K562 (cell line): Measurements from ENCODE around the gene MGAT1. TPM values are rescaled to one million over a fixed set of nuclear protein-coding genes. Genes with fewer than 3 reads are reported as not detected.

Source experiments
- ATAC-seq: fragments of 200-7000 bp; cut with Tn5 transposase; 3 replicates; pipeline ENCODE4 v1.9.1; 2020; ENCODE audit warnings: moderate library complexity
- BruUV-seq: library from RNA; stranded (reverse); fragments of 400-500 nt; replicated peaks from 2 replicates; lab custom pipeline; 2021; lab: Mats Ljungman, UMichigan
- CTCF ChIA-PET: fragments of 300-600 bp; formaldehyde crosslinking; extraction: SDS; loops from one replicate; lab custom pipeline; 2021; ENCODE audit warnings: low intra/inter-chr PET ratio; lab: Yijun Ruan, JAX
- POLR2A ChIA-PET: fragments of 300-600, 350-650 bp; sonication (Branson Sonifier 250); formaldehyde crosslinking; extraction: SDS; loops from one replicate; lab custom pipeline; 2021; ENCODE audit warnings: antibody characterized with exemption, inconsistent platforms; lab: Yijun Ruan, JAX
- DNase-seq, 4 experiments: peaks; one replicate each; pipeline versions ENCODE4 v3.0.0 to v3.0.0-alpha.2; 2011 to 2018; ENCODE audit warnings: low spot score in 3 of 4, mixed read lengths in 3 of 4; ENCODE audit errors: extremely low read depth in 1 of 4
- FAIRE-seq: peaks from 2 replicates; lab custom pipeline; 2011; peaks lifted over from hg19 to GRCh38; lab: Jason Lieb, UNC
- H2AFZ ChIP-seq: 2 replicates; pipeline ENCODE4 v1.6.0; 2011; ENCODE audit warnings: low read depth, low read length, control low read depth, inconsistent platforms
- H3K27ac ChIP-seq: fragments of 200-600 bp; 3 replicates; pipeline ENCODE4 v1.8.0; 2011; ENCODE audit warnings: low read depth, mild to moderate bottlenecking, control low read depth, inconsistent platforms, low read length, moderate library complexity, mixed read lengths; ENCODE audit errors: extremely low read depth
- H3K27me3 ChIP-seq, 2 experiments: fragments of 300-600 bp in 1 of 2; 2 replicates in 1 of 2; 3 replicates in 1 of 2; pipeline versions ENCODE4 v1.6.0 to v1.8.0; 2011; ENCODE audit warnings: inconsistent platforms in 2 of 2, low read length in 2 of 2, mild to moderate bottlenecking in 1 of 2, mixed read lengths in 1 of 2, moderate library complexity in 1 of 2; ENCODE audit not compliant: control insufficient read depth in 2 of 2, insufficient read depth in 2 of 2
- H3K36me3 ChIP-seq: fragments of 300-600 bp; 3 replicates; pipeline ENCODE4 v1.8.0; 2011; ENCODE audit warnings: mild to moderate bottlenecking, low read length, inconsistent platforms; ENCODE audit not compliant: control insufficient read depth, insufficient read depth
- H3K4me1 ChIP-seq, 2 experiments: fragments of 200-600 bp in 1 of 2; replicated peaks in 1 of 2; 2 replicates in 1 of 2; 3 replicates in 1 of 2; pipeline versions ENCODE4 v1.5.1 to v1.8.0; 2011; ENCODE audit warnings: inconsistent platforms in 2 of 2, low read length in 2 of 2, mild to moderate bottlenecking in 1 of 2, mixed read lengths in 1 of 2, moderate library complexity in 1 of 2; ENCODE audit not compliant: control insufficient read depth in 2 of 2, insufficient read depth in 2 of 2
- H3K4me2 ChIP-seq: 2 replicates; pipeline ENCODE4 v1.6.1; 2011; ENCODE audit warnings: low read length, control low read depth, inconsistent platforms, mixed read lengths; ENCODE audit not compliant: insufficient read depth
- H3K4me3 ChIP-seq: fragments of 200-600 bp; sonication (generic), shearing (Covaris generic); 2 replicates; pipeline ENCODE4 v1.5.1; 2016; ENCODE audit warnings: control low read depth, inconsistent platforms
- H3K79me2 ChIP-seq: fragments of 200-600 bp; 3 replicates; pipeline ENCODE4 v1.8.0; 2011; ENCODE audit warnings: low read length, inconsistent platforms; ENCODE audit not compliant: control insufficient read depth, insufficient read depth
- H3K9ac ChIP-seq, 2 experiments: 2 replicates each; pipeline versions ENCODE4 v1.6.0 to v1.6.1; 2011; ENCODE audit warnings: low read depth in 2 of 2, low read length in 2 of 2, control low read depth in 1 of 2, inconsistent platforms in 1 of 2, mild to moderate bottlenecking in 1 of 2, mixed read lengths in 1 of 2; ENCODE audit not compliant: insufficient read depth in 1 of 2
- H3K9me1 ChIP-seq: one replicate; pipeline ENCODE4 v1.6.0; 2011; ENCODE audit warnings: inconsistent platforms, mild to moderate bottlenecking, low read length, moderate library complexity; ENCODE audit not compliant: control insufficient read depth, insufficient read depth
- H3K9me3 ChIP-seq: replicated peaks from 2 replicates; pipeline ENCODE4 v1.5.1; 2011; ENCODE audit warnings: low read depth, low read length, inconsistent platforms; ENCODE audit not compliant: control insufficient read depth, insufficient read depth
- H4K20me1 ChIP-seq: replicated peaks from 2 replicates; pipeline ENCODE4 v1.6.1; 2011; ENCODE audit warnings: low read length, inconsistent platforms, mixed read lengths; ENCODE audit not compliant: control insufficient read depth, insufficient read depth
- ETV6 ChIP-seq, 3 experiments: fragments of 150-350 bp in 1 of 3; sonication (generic) in 1 of 3; formaldehyde crosslinking in 1 of 3; IDR thresholded peaks; 2 replicates each; pipeline versions ENCODE4 v1.6.1 to v1.8.0; 2014 to 2022; ENCODE audit warnings: borderline replicate concordance in 2 of 3, low read depth in 2 of 3, antibody characterized with exemption in 1 of 3, low read length in 1 of 3, mild to moderate bottlenecking in 1 of 3, missing genetic modification reagents in 1 of 3
- MAZ ChIP-seq, 2 experiments: fragments of 450-650 bp in 1 of 2; sonication (generic) in 1 of 2; formaldehyde crosslinking; IDR thresholded peaks in 1 of 2; conservative IDR thresholded peaks in 1 of 2; 2 replicates each; pipeline versions ENCODE4 v1.4.0 to v1.5.0; 2020; ENCODE audit warnings: mild to moderate bottlenecking in 1 of 2, missing genetic modification reagents in 1 of 2
- NRF1 ChIP-seq, 2 experiments: fragments of 450-650 bp; IDR thresholded peaks in 1 of 2; conservative IDR thresholded peaks in 1 of 2; 2 replicates each; pipeline ENCODE4 v1.6.1; 2014; ENCODE audit warnings: mild to moderate bottlenecking in 2 of 2
- SMAD4 ChIP-seq: fragments of 250-450 bp; sonication (Bioruptor Pico); conservative IDR thresholded peaks from 2 replicates; pipeline ENCODE4 v1.8.0; 2021; ENCODE audit warnings: inconsistent platforms, mild to moderate bottlenecking, moderate library complexity
- TCFL5 ChIP-seq: fragments of 250-450 bp; sonication (Bioruptor Pico); conservative IDR thresholded peaks from 2 replicates; pipeline ENCODE4 v1.6.1; 2021; ENCODE audit warnings: mild to moderate bottlenecking, moderate library complexity, matching md5 sums
- ZNF785 ChIP-seq: fragments of 250-450 bp; sonication (Bioruptor Pico); IDR thresholded peaks from 2 replicates; pipeline ENCODE4 v1.4.0; 2020; ENCODE audit warnings: mild to moderate bottlenecking
- WGBS: fragments of 100-300 bp; shearing (Covaris generic); methylation state at CpG from one replicate; pipeline ENCODE4 v1.1.6; 2016; ENCODE audit warnings: low coverage, mixed read lengths; ENCODE audit not compliant: insufficient coverage; ENCODE audit errors: missing lambda C conversion rate; 5-methylcytosine and 5-hydroxymethylcytosine counted together
- in situ Hi-C: fragments of 300-500 bp; cut with MboI; formaldehyde crosslinking; loops from 4 replicates; pipeline ENCODE4 v1.15.0; 2018; ENCODE audit warnings: inconsistent platforms, mixed read lengths
- intact Hi-C: fragments of 100-400 bp; cut with micrococcal nuclease; formaldehyde crosslinking; loops from 2 replicates; pipeline ENCODE4 v1.14.2; 2022
- polyA plus RNA-seq, 8 experiments: library from polyadenylated mRNA; depleted of rRNA in 4 of 8; stranded (reverse) in 5 of 8; unstranded in 3 of 8; fragments of >200 nt; fragmentation: Nextera tagmentation in 2 of 8; fragmentation: Illumina TruSeq in 1 of 8; extraction: Ambion mirVana in 2 of 8; extraction: Trizol in 1 of 8; gene quantifications; 2 replicates each; pipeline versions ENCODE4 v1.2.1 to v1.2.3, GENCODE V29; 2011 to 2014; ENCODE audit warnings: inconsistent platforms in 1 of 8, missing spikeins in 1 of 8
- total RNA-seq, 7 experiments: library from RNA; depleted of rRNA in 6 of 7; stranded (reverse); fragments of >200 nt in 6 of 7; fragmentation: Illumina TruSeq in 2 of 7; extraction: Trizol in 2 of 7; gene quantifications; 2 replicates each; pipeline versions ENCODE4 v1.2.1 to v1.2.3, GENCODE V29; 2011 to 2021; ENCODE audit warnings: low replicate concordance in 1 of 7
- TF ChIP-seq, protein P1 (sequence below): fragments of 450-650 bp; IDR thresholded peaks from 2 replicates; pipeline ENCODE4 v1.6.1; 2016; ENCODE audit warnings: mild to moderate bottlenecking, moderate library complexity

MGAT1 gene
- total and polyA plus RNA-seq, 9 of the 15 experiments (the other 6 are each of a cell fraction or from before 2014, with no cell fraction given): 3.9 to 82.7 (median 44.5) TPM

DNA sequence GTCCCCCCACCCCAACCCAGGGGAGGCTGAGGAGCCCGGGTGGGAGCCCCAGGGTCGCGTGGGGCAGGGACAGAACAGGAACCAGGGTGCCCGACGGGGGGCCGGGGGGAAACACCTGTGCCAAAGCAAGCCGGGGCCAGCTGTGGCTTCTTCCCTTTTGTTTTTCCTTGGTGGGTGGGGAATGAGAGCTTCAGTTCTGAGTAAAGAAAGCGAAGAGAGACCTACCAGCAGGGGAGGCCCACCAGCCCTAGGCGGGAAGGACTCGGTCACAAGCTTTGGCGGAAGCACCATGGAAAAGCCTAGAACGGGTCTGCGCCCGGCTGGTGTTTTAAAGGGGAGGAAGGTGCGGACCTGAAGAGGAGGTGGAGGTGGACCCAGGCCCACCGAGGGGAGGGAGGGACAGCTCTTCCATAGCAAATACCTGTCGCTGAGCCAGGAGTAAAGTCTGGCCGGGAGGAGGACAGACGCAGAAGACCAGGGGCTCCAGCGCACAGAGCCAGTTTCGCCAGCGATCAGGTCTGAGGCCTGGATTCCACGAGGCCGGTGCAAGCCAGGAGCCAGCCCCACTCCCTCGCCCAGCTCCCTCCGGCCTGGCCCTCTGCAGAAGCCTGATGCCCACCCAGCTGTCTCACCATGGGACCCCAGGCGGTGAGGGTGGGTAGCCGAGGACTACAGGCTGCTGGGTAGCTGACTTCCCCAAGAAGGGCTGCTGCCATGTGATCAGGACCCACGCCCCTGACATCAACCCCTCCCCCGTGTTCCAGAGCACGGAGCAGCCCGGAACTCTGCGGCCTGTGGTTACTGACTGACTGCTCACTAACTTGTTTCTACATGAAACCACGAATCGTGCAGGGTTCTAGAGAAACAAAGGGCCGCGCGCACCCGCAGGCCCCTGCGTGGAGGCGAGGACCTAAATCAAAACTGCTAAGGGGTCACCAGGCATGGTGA, 849 bp upstream of the MGAT1 start:
- peak; percentile 56 for FAIRE-seq
- H2AFZ ChIP-seq: peak overlapping the region; percentile 82
- POLR2A ChIA-PET: interaction anchor here (0.6 to 2.0 kb wide), 11 partner anchors 12 to 1032 kb away, joined by 3 to 5 read pairs (median 4); no protein-coding TSS in a partner anchor
- TF ChIP-seq SMAD4 (CRISPR knock-in tag) (0 out of 2 replicates have a peak, but pooled peaks have one; percentile 27), TCFL5 (CRISPR knock-in tag) (no peak), ZNF785 (CRISPR knock-in tag) (no peak), NRF1 (conservative IDR thresholded peaks at IDR 0.05 in 1 of 2, IDR thresholded peaks at IDR 0.05 in 1 of 2) (peak; percentile 37 to 54; a peak in 2 of 4 replicates), ETV6 (IDR thresholded peaks at IDR 0.05; ENCODE audit: borderline replicate concordance in 1 of 2, low read depth in 2 of 2, low read length in 1 of 2) (no peak), ETV6 (CRISPR knock-in tag; IDR thresholded peaks at IDR 0.05; ENCODE audit: borderline replicate concordance) (0 out of 2 replicates have a peak, but pooled peaks have one; percentile 31), MAZ (CRISPR knock-in tag; conservative IDR thresholded peaks at IDR 0.05 in 1 of 2, IDR thresholded peaks at IDR 0.05 in 1 of 2) (peak; percentile 9 to 24; a peak in 2 of 4 replicates)
- TF ChIP-seq, protein P1, sequence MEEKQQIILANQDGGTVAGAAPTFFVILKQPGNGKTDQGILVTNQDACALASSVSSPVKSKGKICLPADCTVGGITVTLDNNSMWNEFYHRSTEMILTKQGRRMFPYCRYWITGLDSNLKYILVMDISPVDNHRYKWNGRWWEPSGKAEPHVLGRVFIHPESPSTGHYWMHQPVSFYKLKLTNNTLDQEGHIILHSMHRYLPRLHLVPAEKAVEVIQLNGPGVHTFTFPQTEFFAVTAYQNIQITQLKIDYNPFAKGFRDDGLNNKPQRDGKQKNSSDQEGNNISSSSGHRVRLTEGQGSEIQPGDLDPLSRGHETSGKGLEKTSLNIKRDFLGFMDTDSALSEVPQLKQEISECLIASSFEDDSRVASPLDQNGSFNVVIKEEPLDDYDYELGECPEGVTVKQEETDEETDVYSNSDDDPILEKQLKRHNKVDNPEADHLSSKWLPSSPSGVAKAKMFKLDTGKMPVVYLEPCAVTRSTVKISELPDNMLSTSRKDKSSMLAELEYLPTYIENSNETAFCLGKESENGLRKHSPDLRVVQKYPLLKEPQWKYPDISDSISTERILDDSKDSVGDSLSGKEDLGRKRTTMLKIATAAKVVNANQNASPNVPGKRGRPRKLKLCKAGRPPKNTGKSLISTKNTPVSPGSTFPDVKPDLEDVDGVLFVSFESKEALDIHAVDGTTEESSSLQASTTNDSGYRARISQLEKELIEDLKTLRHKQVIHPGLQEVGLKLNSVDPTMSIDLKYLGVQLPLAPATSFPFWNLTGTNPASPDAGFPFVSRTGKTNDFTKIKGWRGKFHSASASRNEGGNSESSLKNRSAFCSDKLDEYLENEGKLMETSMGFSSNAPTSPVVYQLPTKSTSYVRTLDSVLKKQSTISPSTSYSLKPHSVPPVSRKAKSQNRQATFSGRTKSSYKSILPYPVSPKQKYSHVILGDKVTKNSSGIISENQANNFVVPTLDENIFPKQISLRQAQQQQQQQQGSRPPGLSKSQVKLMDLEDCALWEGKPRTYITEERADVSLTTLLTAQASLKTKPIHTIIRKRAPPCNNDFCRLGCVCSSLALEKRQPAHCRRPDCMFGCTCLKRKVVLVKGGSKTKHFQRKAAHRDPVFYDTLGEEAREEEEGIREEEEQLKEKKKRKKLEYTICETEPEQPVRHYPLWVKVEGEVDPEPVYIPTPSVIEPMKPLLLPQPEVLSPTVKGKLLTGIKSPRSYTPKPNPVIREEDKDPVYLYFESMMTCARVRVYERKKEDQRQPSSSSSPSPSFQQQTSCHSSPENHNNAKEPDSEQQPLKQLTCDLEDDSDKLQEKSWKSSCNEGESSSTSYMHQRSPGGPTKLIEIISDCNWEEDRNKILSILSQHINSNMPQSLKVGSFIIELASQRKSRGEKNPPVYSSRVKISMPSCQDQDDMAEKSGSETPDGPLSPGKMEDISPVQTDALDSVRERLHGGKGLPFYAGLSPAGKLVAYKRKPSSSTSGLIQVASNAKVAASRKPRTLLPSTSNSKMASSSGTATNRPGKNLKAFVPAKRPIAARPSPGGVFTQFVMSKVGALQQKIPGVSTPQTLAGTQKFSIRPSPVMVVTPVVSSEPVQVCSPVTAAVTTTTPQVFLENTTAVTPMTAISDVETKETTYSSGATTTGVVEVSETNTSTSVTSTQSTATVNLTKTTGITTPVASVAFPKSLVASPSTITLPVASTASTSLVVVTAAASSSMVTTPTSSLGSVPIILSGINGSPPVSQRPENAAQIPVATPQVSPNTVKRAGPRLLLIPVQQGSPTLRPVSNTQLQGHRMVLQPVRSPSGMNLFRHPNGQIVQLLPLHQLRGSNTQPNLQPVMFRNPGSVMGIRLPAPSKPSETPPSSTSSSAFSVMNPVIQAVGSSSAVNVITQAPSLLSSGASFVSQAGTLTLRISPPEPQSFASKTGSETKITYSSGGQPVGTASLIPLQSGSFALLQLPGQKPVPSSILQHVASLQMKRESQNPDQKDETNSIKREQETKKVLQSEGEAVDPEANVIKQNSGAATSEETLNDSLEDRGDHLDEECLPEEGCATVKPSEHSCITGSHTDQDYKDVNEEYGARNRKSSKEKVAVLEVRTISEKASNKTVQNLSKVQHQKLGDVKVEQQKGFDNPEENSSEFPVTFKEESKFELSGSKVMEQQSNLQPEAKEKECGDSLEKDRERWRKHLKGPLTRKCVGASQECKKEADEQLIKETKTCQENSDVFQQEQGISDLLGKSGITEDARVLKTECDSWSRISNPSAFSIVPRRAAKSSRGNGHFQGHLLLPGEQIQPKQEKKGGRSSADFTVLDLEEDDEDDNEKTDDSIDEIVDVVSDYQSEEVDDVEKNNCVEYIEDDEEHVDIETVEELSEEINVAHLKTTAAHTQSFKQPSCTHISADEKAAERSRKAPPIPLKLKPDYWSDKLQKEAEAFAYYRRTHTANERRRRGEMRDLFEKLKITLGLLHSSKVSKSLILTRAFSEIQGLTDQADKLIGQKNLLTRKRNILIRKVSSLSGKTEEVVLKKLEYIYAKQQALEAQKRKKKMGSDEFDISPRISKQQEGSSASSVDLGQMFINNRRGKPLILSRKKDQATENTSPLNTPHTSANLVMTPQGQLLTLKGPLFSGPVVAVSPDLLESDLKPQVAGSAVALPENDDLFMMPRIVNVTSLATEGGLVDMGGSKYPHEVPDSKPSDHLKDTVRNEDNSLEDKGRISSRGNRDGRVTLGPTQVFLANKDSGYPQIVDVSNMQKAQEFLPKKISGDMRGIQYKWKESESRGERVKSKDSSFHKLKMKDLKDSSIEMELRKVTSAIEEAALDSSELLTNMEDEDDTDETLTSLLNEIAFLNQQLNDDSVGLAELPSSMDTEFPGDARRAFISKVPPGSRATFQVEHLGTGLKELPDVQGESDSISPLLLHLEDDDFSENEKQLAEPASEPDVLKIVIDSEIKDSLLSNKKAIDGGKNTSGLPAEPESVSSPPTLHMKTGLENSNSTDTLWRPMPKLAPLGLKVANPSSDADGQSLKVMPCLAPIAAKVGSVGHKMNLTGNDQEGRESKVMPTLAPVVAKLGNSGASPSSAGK: peak; percentile 88

More for the DNA sequence above, 849 bp upstream of the MGAT1 start:
- H3K4me2 ChIP-seq: peak overlapping the region; percentile 77
- peak overlapping the region; percentile 89 for H3K27ac ChIP-seq
- peaks cover 62% of the 10 kb centered on the region for H3K36me3 ChIP-seq
- WGBS: 16% methylated on average over 34 of the region's 41 CpGs
- DNase-seq (peak; percentile 60 to 81 (median 66)), ATAC-seq (peak; percentile 57)
- H3K4me3 ChIP-seq: peak overlapping the region; percentile 84
- H3K79me2 ChIP-seq: peaks cover 95% of the 10 kb centered on the region
- no TSS peak for BruUV-seq
- peaks cover 12% of the 10 kb centered on the region for H3K9me1 ChIP-seq
- H3K9me3 ChIP-seq: no peaks in the 10 kb centered on the region
- H3K9ac ChIP-seq: peak overlapping the region; percentile 66 to 93
- intact Hi-C loops (loop anchor here (2.0 to 10.0 kb wide), 3 partner anchors 27 to 221 kb away; partner anchors contain the start of gene ZFP62), in situ Hi-C loops (no loop called here)
- H4K20me1 ChIP-seq: peaks cover 29% of the 10 kb centered on the region
- H3K4me1 ChIP-seq: peaks cover 56 to 66% of the 10 kb centered on the region in 2 experiments
- CTCF ChIA-PET: interaction anchor here (0.6 kb wide), 1 partner anchor 28 kb away, joined by 4 read pairs; no protein-coding TSS in a partner anchor
- H3K27me3 ChIP-seq: no peaks in the 10 kb centered on the region
